ENCODE data around the gene LIPG. TPM values are rescaled to one million over a fixed set of nuclear protein-coding genes. Genes with fewer than 3 reads are reported as not detected.
A peak's percentile ranks its signal among the peaks of the same experiment; 100 is the strongest.

LIPG gene
- total RNA-seq, 8 experiments from 2014 or later = 9.2 to 37.9 (median 16.7) TPM

GRCh38 chr18:49524951-49525350 is 36.9 kb upstream of the LIPG start:
- H3K4me1 ChIP-seq (replicated peaks in 1 of 2) = peaks cover 23 to 31% of the 10 kb centered on the region in 2 donors
- in situ Hi-C loops (cut with MboI; ENCODE audit: low pct_unique_long_range_greater_than_20kb in 2 of 9, low sequenced_read_pairs in 9 of 9, unreplicated experiment in 9 of 9) = loop anchor here in 6 of 9 experiments (25.0 kb wide), 1 partner anchor 337 kb away; no protein-coding TSS in a partner anchor
- H3K4me3 ChIP-seq = no peak overlapping the region
- ATAC-seq (replicated peaks in 6 of 8) = no peak
- no peak overlapping the region for H3K27ac ChIP-seq
- WGBS, 10 experiments = 88 to 100% (median 95%) methylated on average over 1 to 2 of the region's 2 CpGs; no CpG with 5 or more reads in 6 of the 10 experiments

- WGBS, 10 experiments = 63 to 100% (median 100%) methylated on average over 1 to 2 of the region's 2 CpGs; no CpG with 5 or more reads in 2 of the 10 experiments
- in situ Hi-C loops (cut with MboI; ENCODE audit: low pct_unique_long_range_greater_than_20kb in 2 of 9, low sequenced_read_pairs in 9 of 9, unreplicated experiment in 9 of 9) = no loop called here
- no peak for ATAC-seq (replicated peaks in 6 of 8)
- Histone ChIP-seq H3K4me3 (no peak overlapping the region), H3K27ac (no peak overlapping the region), H3K4me1 (replicated peaks in 1 of 2) (peaks cover 14 to 21% of the 10 kb centered on the region in 2 donors)
Observed at GRCh38 chr18:49525981-49526380, 35.9 kb upstream of the LIPG start.

GRCh38 chr18:49527631-49528327 is 34.1 kb upstream of the LIPG start:
- Histone ChIP-seq H3K4me1 (replicated peaks in 1 of 2) (peaks cover 7 to 12% of the 10 kb centered on the region in 2 donors), H3K27ac (no peak overlapping the region), H3K4me3 (no peak overlapping the region)
- WGBS, 10 experiments = 31 to 83% (median 67%) methylated on average over 3 to 8 of the region's 8 CpGs
- ATAC-seq (replicated peaks in 6 of 8) = no peak
- in situ Hi-C loops (cut with MboI; ENCODE audit: low pct_unique_long_range_greater_than_20kb in 2 of 9, low sequenced_read_pairs in 9 of 9, unreplicated experiment in 9 of 9) = no loop called here

- Histone ChIP-seq H3K4me3 (no peak overlapping the region), H3K4me1 (replicated peaks in 1 of 2) (peaks cover 7 to 12% of the 10 kb centered on the region in 2 donors), H3K27ac (no peak overlapping the region)
- in situ Hi-C loops (cut with MboI; ENCODE audit: low pct_unique_long_range_greater_than_20kb in 2 of 9, low sequenced_read_pairs in 9 of 9, unreplicated experiment in 9 of 9) = no loop called here
- no peak for ATAC-seq (replicated peaks in 6 of 8)
- 17 to 89% (median 58%) methylated on average over 1 to 3 of the region's 3 CpGs; no CpG with 5 or more reads in 1 of the 10 experiments for WGBS, 10 experiments
Observed at GRCh38 chr18:49529596-49529995, 32.3 kb upstream of the LIPG start.

- no peak for ATAC-seq (replicated peaks in 6 of 8)
- Histone ChIP-seq H3K4me3 (no peak overlapping the region), H3K27ac (no peak overlapping the region), H3K4me1 (replicated peaks in 1 of 2) (peaks cover 7 to 12% of the 10 kb centered on the region in 2 donors)
- in situ Hi-C loops (cut with MboI; ENCODE audit: low pct_unique_long_range_greater_than_20kb in 2 of 9, low sequenced_read_pairs in 9 of 9, unreplicated experiment in 9 of 9) = no loop called here
- 49 to 100% (median 84%) methylated on average over 2 to 10 of the region's 10 CpGs; no CpG with 5 or more reads in 1 of the 10 experiments for WGBS, 10 experiments
Observed at GRCh38 chr18:49531678-49532153, 30.1 kb upstream of the LIPG start.

- Histone ChIP-seq H3K4me3 (no peak overlapping the region), H3K27ac (no peak overlapping the region), H3K4me1 (replicated peaks in 1 of 2) (peaks cover 11 to 14% of the 10 kb centered on the region in 2 donors)
- no peak for ATAC-seq (replicated peaks in 6 of 8)
- WGBS, 10 experiments = 13 to 100% (median 78%) methylated on average over 1 of the region's 1 CpG; no CpG with 5 or more reads in 1 of the 10 experiments
- in situ Hi-C loops (cut with MboI; ENCODE audit: low pct_unique_long_range_greater_than_20kb in 2 of 9, low sequenced_read_pairs in 9 of 9, unreplicated experiment in 9 of 9) = no loop called here
Observed at GRCh38 chr18:49534846-49535601, 26.8 kb upstream of the LIPG start.

- peak overlapping the region in 1 of 2 donors; percentile 34 for H3K27ac ChIP-seq
- ATAC-seq (replicated peaks in 6 of 8) = peak in 6 of 8 experiments; percentile 20 to 96 (median 86)
Observed at GRCh38 chr18:49537232-49537896, 24.5 kb upstream of the LIPG start.

GRCh38 chr18:49544362-49544761 is 17.5 kb upstream of the LIPG start:
- in situ Hi-C loops (cut with MboI; ENCODE audit: low pct_unique_long_range_greater_than_20kb in 2 of 9, low sequenced_read_pairs in 9 of 9, unreplicated experiment in 9 of 9) = no loop called here
- no peak overlapping the region for H3K27ac ChIP-seq
- no peak for ATAC-seq (replicated peaks in 6 of 8)

More at GRCh38 chr18:49537232-49537896, 24.5 kb upstream of the LIPG start:
- in situ Hi-C loops (cut with MboI; ENCODE audit: low pct_unique_long_range_greater_than_20kb in 2 of 9, low sequenced_read_pairs in 9 of 9, unreplicated experiment in 9 of 9) = no loop called here
- H3K4me1 ChIP-seq (replicated peaks in 1 of 2) = peaks cover 11 to 14% of the 10 kb centered on the region in 2 donors
- H3K4me3 ChIP-seq = no peak overlapping the region
- WGBS, 10 experiments = 6 to 78% (median 52%) methylated on average over 2 to 6 of the region's 6 CpGs

GRCh38 chr18:49546278-49546677 is 15.6 kb upstream of the LIPG start:
- in situ Hi-C loops (cut with MboI; ENCODE audit: low pct_unique_long_range_greater_than_20kb in 2 of 9, low sequenced_read_pairs in 9 of 9, unreplicated experiment in 9 of 9) = no loop called here
- 78 to 100% (median 100%) methylated on average over 1 of the region's 1 CpG; no CpG with 5 or more reads in 3 of the 10 experiments for WGBS, 10 experiments
- Histone ChIP-seq H3K4me3 (no peak overlapping the region), H3K4me1 (replicated peaks in 1 of 2) (peaks cover 0 to 3% of the 10 kb centered on the region in 2 donors), H3K27ac (no peak overlapping the region)
- ATAC-seq (replicated peaks in 6 of 8) = peak in 2 of 8 experiments; percentile 65 to 72

More at GRCh38 chr18:49544362-49544761, 17.5 kb upstream of the LIPG start:
- WGBS, 10 experiments = 40 to 100% (median 93%) methylated on average over 1 to 5 of the region's 5 CpGs; no CpG with 5 or more reads in 5 of the 10 experiments
- peaks cover 0 to 3% of the 10 kb centered on the region in 2 donors for H3K4me1 ChIP-seq (replicated peaks in 1 of 2)
- H3K4me3 ChIP-seq = no peak overlapping the region

GRCh38 chr18:49546719-49547273 is 15.1 kb upstream of the LIPG start:
- peak in 2 of 8 experiments; percentile 19 to 31 for ATAC-seq (replicated peaks in 6 of 8)
- no peak overlapping the region for H3K27ac ChIP-seq
- no peak overlapping the region for H3K4me3 ChIP-seq
- peaks cover 0 to 3% of the 10 kb centered on the region in 2 donors for H3K4me1 ChIP-seq (replicated peaks in 1 of 2)
- 48 to 100% (median 89%) methylated on average over 1 to 5 of the region's 5 CpGs; no CpG with 5 or more reads in 1 of the 10 experiments for WGBS, 10 experiments
- in situ Hi-C loops (cut with MboI; ENCODE audit: low pct_unique_long_range_greater_than_20kb in 2 of 9, low sequenced_read_pairs in 9 of 9, unreplicated experiment in 9 of 9) = no loop called here

GRCh38 chr18:49547701-49548100 is 14.2 kb upstream of the LIPG start:
- H3K27ac ChIP-seq = no peak overlapping the region
- in situ Hi-C loops (cut with MboI; ENCODE audit: low pct_unique_long_range_greater_than_20kb in 2 of 9, low sequenced_read_pairs in 9 of 9, unreplicated experiment in 9 of 9) = no loop called here
- H3K4me3 ChIP-seq = no peak overlapping the region
- H3K4me1 ChIP-seq (replicated peaks in 1 of 2) = peaks cover 0 to 3% of the 10 kb centered on the region in 2 donors
- peak in 6 of 8 experiments; percentile 13 to 39 (median 26) for ATAC-seq (replicated peaks in 6 of 8)
- no CpG with 5 or more reads among the region's 1 CpG for WGBS, 10 experiments

GRCh38 chr18:49548229-49548636 is 13.6 kb upstream of the LIPG start:
- ATAC-seq (replicated peaks in 6 of 8) = peak; percentile 30 to 57 (median 40)
- no peak overlapping the region for H3K4me3 ChIP-seq
- in situ Hi-C loops (cut with MboI; ENCODE audit: low pct_unique_long_range_greater_than_20kb in 2 of 9, low sequenced_read_pairs in 9 of 9, unreplicated experiment in 9 of 9) = no loop called here
- H3K4me1 ChIP-seq (replicated peaks in 1 of 2) = peaks cover 0 to 3% of the 10 kb centered on the region in 2 donors
- WGBS, 10 experiments = 80 to 89% (median 80%) methylated on average over 1 of the region's 1 CpG; no CpG with 5 or more reads in 7 of the 10 experiments
- H3K27ac ChIP-seq = no peak overlapping the region
